NB4 (cell line): ENCODE results near the gene SNED1.

Experiments used
- DNase-seq: peaks from one replicate; pipeline ENCODE4 v3.0.0; 2010; ENCODE audit warnings: low read depth
- H3K4me3 ChIP-seq: one replicate; pipeline ENCODE4 v1.5.1; 2011; ENCODE audit warnings: mild to moderate bottlenecking, low read depth, low read length, moderate library complexity
- CTCF ChIP-seq: IDR thresholded peaks from one replicate; pipeline ENCODE4 v1.5.1; 2012; ENCODE audit warnings: low read depth, low read length
- MAX ChIP-seq: IDR thresholded peaks from 2 replicates; pipeline ENCODE4 v1.6.1; 2011; ENCODE audit warnings: low read depth, low read length
- MYC ChIP-seq: IDR thresholded peaks from 2 replicates; pipeline ENCODE4 v1.6.1; 2011; ENCODE audit warnings: low read depth, low read length
- POLR2A ChIP-seq: IDR thresholded peaks from 2 replicates; pipeline ENCODE4 v1.6.1; 2011; ENCODE audit warnings: mild to moderate bottlenecking; ENCODE audit not compliant: insufficient read length; ENCODE audit errors: extremely low read depth

Gene SNED1

GRCh38 chr2:241030333-241030680 lies 31.9 kb downstream of the SNED1 start:
- DNase-seq, result no peak
- no peak overlapping the region for H3K4me3 ChIP-seq
- no peak for TF ChIP-seq POLR2A
- TF ChIP-seq MYC, result no peak
- no peak for TF ChIP-seq MAX
- no peak for TF ChIP-seq CTCF

- DNase-seq, result no peak
- TF ChIP-seq MYC (no peak), MAX (no peak), POLR2A (no peak), CTCF (no peak)
- no peak overlapping the region for H3K4me3 ChIP-seq
Observed at GRCh38 chr2:241030883-241031282, 32.5 kb downstream of the SNED1 start.

- no peak for DNase-seq
- no peak overlapping the region for H3K4me3 ChIP-seq
- TF ChIP-seq MYC, result no peak
- no peak for TF ChIP-seq MAX
Observed at GRCh38 chr2:241031436-241032165, 33.2 kb downstream of the SNED1 start.

GRCh38 chr2:241033336-241033987 lies 35.0 kb downstream of the SNED1 start:
- DNase-seq, result no peak
- H3K4me3 ChIP-seq, result no peak overlapping the region
- TF ChIP-seq CTCF (no peak), MYC (no peak), POLR2A (no peak), MAX (no peak)

GRCh38 chr2:241033994-241034393 lies 35.6 kb downstream of the SNED1 start:
- TF ChIP-seq CTCF (no peak), MYC (no peak), MAX (no peak), POLR2A (no peak)
- no peak for DNase-seq
- H3K4me3 ChIP-seq, result no peak overlapping the region

- H3K4me3 ChIP-seq, result no peak overlapping the region
- TF ChIP-seq MAX, result no peak
- TF ChIP-seq MYC, result no peak
- no peak for TF ChIP-seq POLR2A
- TF ChIP-seq CTCF, result no peak
- no peak for DNase-seq
Observed at GRCh38 chr2:241034490-241035141, 36.2 kb downstream of the SNED1 start.
